MM.1S (cell line): ENCODE measurements around the gene ASB10.

Experiments
- EZH2 ChIP-seq: fragments of 300-600 bp; sonication (generic); optimal IDR thresholded peaks from 2 replicates; pipeline ENCODE3; 2017; ENCODE audit warnings: low read depth, mild to moderate bottlenecking, antibody characterized with exemption, low read length, mixed read lengths
- EZH2phosphoT487 ChIP-seq: fragments of 300-600 bp; sonication (generic); IDR thresholded peaks from 2 replicates; pipeline ENCODE4 v1.6.1; 2018; ENCODE audit warnings: antibody characterized with exemption, low read length
- TF ChIP-seq, protein P1 (sequence below): fragments of 300-600 bp; sonication (generic); IDR thresholded peaks from 2 replicates; pipeline ENCODE4 v1.5.1; 2016; ENCODE audit warnings: antibody characterized with exemption, low read length, mixed read lengths

DNA sequence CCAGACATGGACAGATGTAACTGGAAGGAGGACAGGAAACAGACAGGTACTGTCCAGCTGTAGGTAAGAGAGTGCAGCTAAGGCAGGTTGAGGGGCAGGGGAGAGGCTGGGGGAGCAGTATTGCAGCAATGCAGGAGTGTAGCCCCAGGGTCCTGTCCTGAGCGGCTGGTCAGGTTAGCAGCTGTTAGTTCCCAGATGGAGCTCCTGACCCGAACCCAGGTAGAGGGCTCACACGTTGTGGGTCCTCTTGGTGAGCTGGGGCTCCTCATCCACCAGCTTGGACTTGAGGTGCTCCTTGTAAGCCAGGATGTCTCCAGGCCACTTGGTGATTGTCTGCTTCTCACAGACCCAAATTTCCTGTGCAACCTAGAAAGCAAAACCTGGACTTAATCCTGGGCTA lies 26.8 kb upstream of the ASB10 start:
- TF ChIP-seq, protein P1, sequence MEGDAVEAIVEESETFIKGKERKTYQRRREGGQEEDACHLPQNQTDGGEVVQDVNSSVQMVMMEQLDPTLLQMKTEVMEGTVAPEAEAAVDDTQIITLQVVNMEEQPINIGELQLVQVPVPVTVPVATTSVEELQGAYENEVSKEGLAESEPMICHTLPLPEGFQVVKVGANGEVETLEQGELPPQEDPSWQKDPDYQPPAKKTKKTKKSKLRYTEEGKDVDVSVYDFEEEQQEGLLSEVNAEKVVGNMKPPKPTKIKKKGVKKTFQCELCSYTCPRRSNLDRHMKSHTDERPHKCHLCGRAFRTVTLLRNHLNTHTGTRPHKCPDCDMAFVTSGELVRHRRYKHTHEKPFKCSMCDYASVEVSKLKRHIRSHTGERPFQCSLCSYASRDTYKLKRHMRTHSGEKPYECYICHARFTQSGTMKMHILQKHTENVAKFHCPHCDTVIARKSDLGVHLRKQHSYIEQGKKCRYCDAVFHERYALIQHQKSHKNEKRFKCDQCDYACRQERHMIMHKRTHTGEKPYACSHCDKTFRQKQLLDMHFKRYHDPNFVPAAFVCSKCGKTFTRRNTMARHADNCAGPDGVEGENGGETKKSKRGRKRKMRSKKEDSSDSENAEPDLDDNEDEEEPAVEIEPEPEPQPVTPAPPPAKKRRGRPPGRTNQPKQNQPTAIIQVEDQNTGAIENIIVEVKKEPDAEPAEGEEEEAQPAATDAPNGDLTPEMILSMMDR: no peak
- TF ChIP-seq EZH2: no peak
- TF ChIP-seq EZH2phosphoT487: no peak
